HCT116 (cell line): ENCODE data around the gene POLD1. TPM values are rescaled to one million over a fixed set of nuclear protein-coding genes. Genes with fewer than 3 reads are reported as not detected.
A peak's percentile ranks its signal among the peaks of the same experiment; 100 is the strongest.

ENCODE experiments used
- ATAC-seq: fragments of 200-7000 bp; cut with Tn5 transposase; 2 replicates; pipeline ENCODE4 v1.9.1; 2020; ENCODE audit warnings: mild to moderate bottlenecking, moderate library complexity
- BruUV-seq: library from RNA; stranded (reverse); fragments of 400-500 nt; replicated peaks from 2 replicates; lab custom pipeline; 2021; lab: Mats Ljungman, UMichigan
- CTCF ChIA-PET: fragments of 300-600 bp; sonication (Branson Sonifier 250); formaldehyde crosslinking; loops from one replicate; lab custom pipeline; 2021; ENCODE audit warnings: antibody characterized with exemption; lab: Charles Lee
- POLR2A ChIA-PET: fragments of 300-600, 350-600 bp; sonication (Branson Sonifier 250); formaldehyde crosslinking; loops from one replicate; lab custom pipeline; 2021; ENCODE audit warnings: antibody characterized with exemption; lab: Charles Lee
- RAD21 ChIA-PET, 2 experiments: fragments of 300-600 bp; sonication (Branson Sonifier 250); formaldehyde crosslinking; loops; one replicate each; lab custom pipeline; 2023; ENCODE audit warnings: low total read pairs in 2 of 2; ENCODE audit not compliant: uncharacterized antibody in 2 of 2, unreplicated experiment in 2 of 2, low non-redundant PET in 1 of 2; lab: Charles Lee
- DNase-seq: peaks from one replicate; pipeline ENCODE4 v3.0.0-alpha.2; 2010; ENCODE audit warnings: low read depth, low spot score
- H2AFZ ChIP-seq: fragments of 200-600 bp; shearing (Covaris generic), sonication (generic); 2 replicates; pipeline ENCODE4 v1.6.1; 2017; ENCODE audit warnings: low read depth, mixed run types, mixed read lengths, antibody characterized with exemption, low read length; ENCODE audit not compliant: poor library complexity, severe bottlenecking
- H3K27ac ChIP-seq: 2 replicates; pipeline ENCODE4 v1.5.1; 2012; ENCODE audit warnings: low read depth, low read length
- H3K27me3 ChIP-seq: fragments of 200-600 bp; sonication (generic); 2 replicates; pipeline ENCODE4 v1.6.1; 2016; ENCODE audit warnings: mixed run types, low read length, mixed read lengths; ENCODE audit not compliant: insufficient read depth
- H3K36me3 ChIP-seq, 2 experiments: fragments of 200-500 bp in 1 of 2; fragments of 200-600 bp in 1 of 2; sonication (Bioruptor generic) in 1 of 2; sonication (generic) in 1 of 2; 2 replicates each; pipeline versions ENCODE4 v1.5.1 to v1.6.1; 2014 to 2016; ENCODE audit warnings: low read length in 2 of 2, inconsistent platforms in 1 of 2, mixed read lengths in 1 of 2, mixed run types in 1 of 2; ENCODE audit not compliant: insufficient read depth in 2 of 2, control insufficient read depth in 1 of 2
- H3K4me1 ChIP-seq, 2 experiments: fragments of 200-600 bp in 1 of 2; sonication (generic) in 1 of 2; 2 replicates each; pipeline versions ENCODE4 v1.5.1 to v1.6.1; 2012 to 2017; ENCODE audit warnings: low read length in 2 of 2, inconsistent platforms in 1 of 2, mild to moderate bottlenecking in 1 of 2, mixed read lengths in 1 of 2, mixed run types in 1 of 2, moderate library complexity in 1 of 2; ENCODE audit not compliant: insufficient read depth in 2 of 2, control insufficient read depth in 1 of 2
- H3K4me2 ChIP-seq: fragments of 200-600 bp; sonication (generic); 2 replicates; pipeline ENCODE4 v1.6.1; 2017; ENCODE audit warnings: mixed run types, low read length, mixed read lengths
- H3K4me3 ChIP-seq, 2 experiments: fragments of 200-600 bp in 1 of 2; sonication (generic) in 1 of 2; replicated peaks in 1 of 2; 2 replicates each; pipeline ENCODE4 v1.5.1; 2011 to 2016; ENCODE audit warnings: low read length in 2 of 2, control low read depth in 1 of 2, low read depth in 1 of 2, mild to moderate bottlenecking in 1 of 2, mixed read lengths in 1 of 2, mixed run types in 1 of 2
- H3K79me2 ChIP-seq: fragments of 200-600 bp; sonication (generic); 2 replicates; pipeline ENCODE4 v1.6.1; 2017; ENCODE audit warnings: mild to moderate bottlenecking, mixed run types, low read length, moderate library complexity, mixed read lengths; ENCODE audit not compliant: insufficient read depth
- H3K9ac ChIP-seq: fragments of 200-600 bp; sonication (generic); 2 replicates; pipeline ENCODE4 v1.6.1; 2016; ENCODE audit warnings: low read length, mixed read lengths
- H3K9me2 ChIP-seq: fragments of 200-600 bp; sonication (generic), shearing (Covaris generic); 2 replicates; pipeline ENCODE4 v1.6.1; 2017; ENCODE audit warnings: mixed run types, mild to moderate bottlenecking, moderate library complexity; ENCODE audit not compliant: insufficient read depth
- H3K9me3 ChIP-seq, 2 experiments: fragments of 200-500 bp in 1 of 2; fragments of 200-600 bp in 1 of 2; sonication (Bioruptor generic) in 1 of 2; sonication (generic) in 1 of 2; 2 replicates each; pipeline ENCODE4 v1.6.1; 2014 to 2017; ENCODE audit warnings: low read length in 2 of 2, mixed read lengths in 2 of 2, inconsistent platforms in 1 of 2, low read depth in 1 of 2, mild to moderate bottlenecking in 1 of 2, mixed run types in 1 of 2, moderate library complexity in 1 of 2; ENCODE audit not compliant: control insufficient read depth in 1 of 2, insufficient read depth in 1 of 2
- H4K20me1 ChIP-seq: fragments of 200-600 bp; sonication (generic), shearing (Covaris generic); 2 replicates; pipeline ENCODE4 v1.6.1; 2017; ENCODE audit warnings: mixed run types, mild to moderate bottlenecking, moderate library complexity; ENCODE audit not compliant: insufficient read depth
- CEBPB ChIP-seq: IDR thresholded peaks from 2 replicates; pipeline ENCODE4 v1.6.1; 2012; ENCODE audit warnings: low read depth
- EGR1 ChIP-seq: IDR thresholded peaks from 2 replicates; pipeline ENCODE4 v1.6.1; 2012; ENCODE audit warnings: low read depth
- ELF1 ChIP-seq: IDR thresholded peaks from 2 replicates; pipeline ENCODE4 v1.6.1; 2012; ENCODE audit warnings: low read depth, borderline replicate concordance
- EZH2 ChIP-seq: fragments of 200-600 bp; sonication (generic); IDR thresholded peaks from 2 replicates; pipeline ENCODE4 v1.6.1; 2017; ENCODE audit warnings: antibody characterized with exemption, mixed run types
- EZH2phosphoT487 ChIP-seq: fragments of 200-600 bp; IDR thresholded peaks from 2 replicates; pipeline ENCODE4 v1.6.1; 2018; ENCODE audit warnings: antibody characterized with exemption, borderline replicate concordance
- FOSL1 ChIP-seq: IDR thresholded peaks from 2 replicates; pipeline ENCODE4 v1.6.1; 2012; ENCODE audit warnings: low read depth
- JUND ChIP-seq: IDR thresholded peaks from 2 replicates; pipeline ENCODE4 v1.6.1; 2012
- POLR2A ChIP-seq: IDR thresholded peaks from 2 replicates; pipeline ENCODE4 v1.7.0; 2011; ENCODE audit warnings: borderline replicate concordance; ENCODE audit not compliant: insufficient read depth, insufficient read length; ENCODE audit errors: extremely low read depth
- RAD21 ChIP-seq: IDR thresholded peaks from 2 replicates; pipeline ENCODE4 v1.6.1; 2012; ENCODE audit warnings: low read depth, mild to moderate bottlenecking
- SIN3A ChIP-seq: IDR thresholded peaks from 2 replicates; pipeline ENCODE4 v1.6.1; 2012; ENCODE audit warnings: low read depth
- SP1 ChIP-seq: IDR thresholded peaks from 2 replicates; pipeline ENCODE4 v1.6.1; 2012; ENCODE audit warnings: low read depth
- TCF7L2 ChIP-seq: IDR thresholded peaks from 2 replicates; pipeline ENCODE4 v1.7.0; 2011; ENCODE audit warnings: borderline replicate concordance, inconsistent platforms; ENCODE audit not compliant: insufficient read depth, insufficient read length; ENCODE audit errors: extremely low read depth
- YY1 ChIP-seq: IDR thresholded peaks from 2 replicates; pipeline ENCODE4 v1.6.1; 2011; ENCODE audit warnings: low read length, low read depth, moderate library complexity, mild to moderate bottlenecking; ENCODE audit not compliant: insufficient replicate concordance; ENCODE audit errors: extremely low read depth
- ZFX ChIP-seq: fragments of 450-650 bp; IDR thresholded peaks from 2 replicates; pipeline ENCODE4 v1.6.1; 2017
- ZNF274 ChIP-seq: fragments of 200-500 bp; sonication (Bioruptor generic); IDR thresholded peaks from 2 replicates; pipeline ENCODE4 v1.6.1; 2014; ENCODE audit warnings: mild to moderate bottlenecking, low read depth, low read length, inconsistent platforms
- intact Hi-C: fragments of 100-400 bp; cut with micrococcal nuclease; formaldehyde crosslinking; loops from 2 replicates; pipeline ENCODE4 v1.10.0; 2022
- total RNA-seq: library from RNA; stranded (reverse); gene quantifications from one replicate; pipeline ENCODE4 v1.2.1, GENCODE V29; 2021; ENCODE audit not compliant: unreplicated experiment
- TF ChIP-seq, protein P1 (sequence below): IDR thresholded peaks from 2 replicates; pipeline ENCODE4 v1.6.1; 2012
- TF ChIP-seq, protein P2 (sequence below): IDR thresholded peaks from 2 replicates; pipeline ENCODE4 v1.6.1; 2011; ENCODE audit warnings: mild to moderate bottlenecking, low read length, moderate library complexity; ENCODE audit not compliant: insufficient replicate concordance; ENCODE audit errors: extremely low read depth

Gene POLD1
- total RNA-seq, 1 experiment from 2014 or later = 122 TPM

- TF ChIP-seq, protein P1, sequence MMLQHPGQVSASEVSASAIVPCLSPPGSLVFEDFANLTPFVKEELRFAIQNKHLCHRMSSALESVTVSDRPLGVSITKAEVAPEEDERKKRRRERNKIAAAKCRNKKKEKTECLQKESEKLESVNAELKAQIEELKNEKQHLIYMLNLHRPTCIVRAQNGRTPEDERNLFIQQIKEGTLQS = no peak
- peak; percentile 57 for TF ChIP-seq POLR2A
- peak; percentile 63 for TF ChIP-seq EGR1
- TF ChIP-seq ZFX = no peak
- TF ChIP-seq ELF1 = no peak; the same call in 1 of the 2 replicates
- TF ChIP-seq TCF7L2 = no peak
- TF ChIP-seq, all 23 proteins: peak for 10
These were observed 7.7 kb upstream of the POLD1 start, which contains the start of gene NR1H2 (continued) for GRCh38 chr19:50376166-50377050.

DNA sequence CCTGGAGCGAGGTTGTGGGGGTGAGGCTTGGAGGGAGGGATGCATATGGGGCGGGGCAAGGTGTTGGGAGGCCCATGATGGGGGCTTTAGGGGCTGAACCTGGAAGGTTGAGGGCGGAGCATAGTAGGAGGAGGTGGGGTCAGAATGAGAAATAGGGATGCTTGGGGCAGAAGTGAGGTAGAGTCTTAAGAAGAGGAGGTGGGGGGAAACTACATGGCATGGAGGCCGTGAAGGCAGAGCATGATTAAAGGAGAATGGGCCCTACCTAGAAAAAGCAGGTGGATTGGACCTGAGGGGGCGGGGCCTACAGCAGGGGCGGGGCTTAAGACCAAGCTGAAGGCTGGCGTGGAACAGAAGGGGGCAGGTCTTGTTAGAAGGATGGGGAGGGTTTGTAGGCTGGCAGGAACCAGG is 7.1 kb upstream of the POLD1 start:
- Histone ChIP-seq H3K9me2 (no peaks in the 10 kb centered on the region), H2AFZ (no peak overlapping the region), H3K9ac (no peak overlapping the region), H3K36me3 (peaks cover 28 to 34% of the 10 kb centered on the region in 2 experiments), H4K20me1 (no peaks in the 10 kb centered on the region), H3K79me2 (peaks cover 14% of the 10 kb centered on the region; the same call in 1 of the 2 replicates), H3K27ac (0 out of 2 replicates have a peak overlapping the region, but pooled peaks have one; percentile 51), H3K4me2 (peak overlapping the region; percentile 67), H3K4me1 (peaks cover 4 to 13% of the 10 kb centered on the region in 2 experiments; a peak in 3 of 4 replicates), H3K9me3 (no peaks in the 10 kb centered on the region), H3K27me3 (no peaks in the 10 kb centered on the region), H3K4me3 (peak overlapping the region; percentile 43 to 95)
- BruUV-seq = no TSS peak
- peak; percentile 58 for DNase-seq
- RAD21 ChIA-PET = no interaction called here
- intact Hi-C loops = no loop called here
- TF ChIP-seq JUND = no peak
- TF ChIP-seq CEBPB = no peak
- TF ChIP-seq ZFX = no peak
- TF ChIP-seq ZNF274 = no peak
- TF ChIP-seq, protein P2, sequence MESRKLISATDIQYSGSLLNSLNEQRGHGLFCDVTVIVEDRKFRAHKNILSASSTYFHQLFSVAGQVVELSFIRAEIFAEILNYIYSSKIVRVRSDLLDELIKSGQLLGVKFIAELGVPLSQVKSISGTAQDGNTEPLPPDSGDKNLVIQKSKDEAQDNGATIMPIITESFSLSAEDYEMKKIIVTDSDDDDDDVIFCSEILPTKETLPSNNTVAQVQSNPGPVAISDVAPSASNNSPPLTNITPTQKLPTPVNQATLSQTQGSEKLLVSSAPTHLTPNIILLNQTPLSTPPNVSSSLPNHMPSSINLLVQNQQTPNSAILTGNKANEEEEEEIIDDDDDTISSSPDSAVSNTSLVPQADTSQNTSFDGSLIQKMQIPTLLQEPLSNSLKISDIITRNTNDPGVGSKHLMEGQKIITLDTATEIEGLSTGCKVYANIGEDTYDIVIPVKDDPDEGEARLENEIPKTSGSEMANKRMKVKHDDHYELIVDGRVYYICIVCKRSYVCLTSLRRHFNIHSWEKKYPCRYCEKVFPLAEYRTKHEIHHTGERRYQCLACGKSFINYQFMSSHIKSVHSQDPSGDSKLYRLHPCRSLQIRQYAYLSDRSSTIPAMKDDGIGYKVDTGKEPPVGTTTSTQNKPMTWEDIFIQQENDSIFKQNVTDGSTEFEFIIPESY = no peak
- TF ChIP-seq RAD21 = no peak
- TF ChIP-seq POLR2A = no peak
- no peak for TF ChIP-seq EZH2phosphoT487
- no peak for TF ChIP-seq FOSL1
- TF ChIP-seq ELF1 = no peak
- no peak for TF ChIP-seq YY1
- TF ChIP-seq SP1 = no peak
- TF ChIP-seq EZH2 = no peak
- TF ChIP-seq SIN3A = no peak
- TF ChIP-seq, protein P1 = no peak
- POLR2A ChIA-PET = interaction anchor here (1.0 kb wide), 1 partner anchor 348 kb away, joined by 5 read pairs; no protein-coding TSS in a partner anchor
- peak; percentile 69 for ATAC-seq
- CTCF ChIA-PET = interaction anchor here (1.0 kb wide), 1 partner anchor 8 kb away, joined by 3 read pairs; no protein-coding TSS in a partner anchor
